ENCODE results near the gene HECA. TPM values are rescaled to one million over a fixed set of nuclear protein-coding genes. Genes with fewer than 3 reads are reported as not detected.
A peak's percentile ranks its signal among the peaks of the same experiment; 100 is the strongest.

The HECA gene
- polyA plus RNA-seq, 3 donors = 2.1 to 28.7 (median 3.3) TPM

DNA sequence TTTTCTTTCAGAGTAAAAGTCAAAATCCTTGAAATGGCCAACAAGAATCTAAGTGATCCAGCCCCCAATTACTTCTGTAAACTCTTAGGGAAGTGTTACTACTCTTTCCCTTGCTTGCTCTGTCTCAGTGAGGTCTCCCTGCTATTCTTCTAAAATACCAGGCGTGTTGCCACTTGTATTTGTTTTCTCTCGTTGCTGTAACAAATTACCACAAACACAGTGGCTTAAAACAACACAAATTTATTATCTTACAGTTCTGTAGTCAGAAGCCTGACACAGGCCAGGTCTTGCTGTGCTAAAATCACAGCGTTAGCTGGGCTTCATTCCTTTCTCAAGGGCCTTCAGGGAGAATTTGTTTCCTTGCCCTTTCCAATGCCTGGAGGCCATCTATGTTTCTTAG, 59.9 kb downstream of the HECA start:
- Histone ChIP-seq H3K4me3 (replicated peaks in 1 of 3; ENCODE audit: low read depth in 2 of 3, low read length in 3 of 3) (no peak overlapping the region), H3K27ac (ENCODE audit: low read depth in 1 of 2, low read length in 2 of 2) (no peak overlapping the region), H3K9ac (ENCODE audit: insufficient read depth, low read length, poor library complexity, severe bottlenecking) (no peak overlapping the region), H3K4me2 (replicated peaks; ENCODE audit: extremely low read depth, low read length, poor library complexity, severe bottlenecking) (no peak overlapping the region), H4K20me1 (ENCODE audit: insufficient read depth, low read length) (no peaks in the 10 kb centered on the region), H3K27me3 (ENCODE audit: control insufficient read depth in 2 of 2, insufficient read depth in 2 of 2, low read length in 2 of 2) (no peaks in the 10 kb centered on the region), H2AFZ (ENCODE audit: insufficient read depth, low read depth, low read length, poor library complexity, severe bottlenecking) (no peak overlapping the region), H3K4me1 (ENCODE audit: control insufficient read depth in 1 of 2, insufficient read depth in 2 of 2, low read length in 2 of 2) (no peaks in the 10 kb centered on the region), H3K9me3 (replicated peaks in 1 of 2; ENCODE audit: control insufficient read depth in 1 of 2, insufficient read depth in 1 of 2, low read length in 2 of 2) (no peaks in the 10 kb centered on the region), H3K79me2 (ENCODE audit: insufficient read depth, low read length) (no peaks in the 10 kb centered on the region), H3K36me3 (replicated peaks in 1 of 2; ENCODE audit: control insufficient read depth in 1 of 2, insufficient read depth in 2 of 2, low read length in 2 of 2) (no peaks in the 10 kb centered on the region)
- Mint-ChIP-seq H3K9me3 (peaks cover 0 to 7% (median 1%) of the 10 kb centered on the region in 7 donors), H3K4me1 (no peaks in the 10 kb centered on the region), H3K27ac (peak overlapping the region in 1 of 7 donors; percentile 28), H3K4me3 (no peak overlapping the region), H3K36me3 (no peaks in the 10 kb centered on the region), H3K27me3 (ENCODE audit: low read depth in 3 of 3) (peaks cover 0 to 2% (median 1%) of the 10 kb centered on the region in 3 donors)
- DNase-seq = no peak
- intact Hi-C loops (cut with micrococcal nuclease) = no loop called here
- WGBS (ENCODE audit: insufficient coverage) = 82% methylated on average over 3 of the region's 3 CpGs
- TF ChIP-seq, protein P1, sequence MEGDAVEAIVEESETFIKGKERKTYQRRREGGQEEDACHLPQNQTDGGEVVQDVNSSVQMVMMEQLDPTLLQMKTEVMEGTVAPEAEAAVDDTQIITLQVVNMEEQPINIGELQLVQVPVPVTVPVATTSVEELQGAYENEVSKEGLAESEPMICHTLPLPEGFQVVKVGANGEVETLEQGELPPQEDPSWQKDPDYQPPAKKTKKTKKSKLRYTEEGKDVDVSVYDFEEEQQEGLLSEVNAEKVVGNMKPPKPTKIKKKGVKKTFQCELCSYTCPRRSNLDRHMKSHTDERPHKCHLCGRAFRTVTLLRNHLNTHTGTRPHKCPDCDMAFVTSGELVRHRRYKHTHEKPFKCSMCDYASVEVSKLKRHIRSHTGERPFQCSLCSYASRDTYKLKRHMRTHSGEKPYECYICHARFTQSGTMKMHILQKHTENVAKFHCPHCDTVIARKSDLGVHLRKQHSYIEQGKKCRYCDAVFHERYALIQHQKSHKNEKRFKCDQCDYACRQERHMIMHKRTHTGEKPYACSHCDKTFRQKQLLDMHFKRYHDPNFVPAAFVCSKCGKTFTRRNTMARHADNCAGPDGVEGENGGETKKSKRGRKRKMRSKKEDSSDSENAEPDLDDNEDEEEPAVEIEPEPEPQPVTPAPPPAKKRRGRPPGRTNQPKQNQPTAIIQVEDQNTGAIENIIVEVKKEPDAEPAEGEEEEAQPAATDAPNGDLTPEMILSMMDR (IDR thresholded peaks at IDR 0.05) = no peak

DNA sequence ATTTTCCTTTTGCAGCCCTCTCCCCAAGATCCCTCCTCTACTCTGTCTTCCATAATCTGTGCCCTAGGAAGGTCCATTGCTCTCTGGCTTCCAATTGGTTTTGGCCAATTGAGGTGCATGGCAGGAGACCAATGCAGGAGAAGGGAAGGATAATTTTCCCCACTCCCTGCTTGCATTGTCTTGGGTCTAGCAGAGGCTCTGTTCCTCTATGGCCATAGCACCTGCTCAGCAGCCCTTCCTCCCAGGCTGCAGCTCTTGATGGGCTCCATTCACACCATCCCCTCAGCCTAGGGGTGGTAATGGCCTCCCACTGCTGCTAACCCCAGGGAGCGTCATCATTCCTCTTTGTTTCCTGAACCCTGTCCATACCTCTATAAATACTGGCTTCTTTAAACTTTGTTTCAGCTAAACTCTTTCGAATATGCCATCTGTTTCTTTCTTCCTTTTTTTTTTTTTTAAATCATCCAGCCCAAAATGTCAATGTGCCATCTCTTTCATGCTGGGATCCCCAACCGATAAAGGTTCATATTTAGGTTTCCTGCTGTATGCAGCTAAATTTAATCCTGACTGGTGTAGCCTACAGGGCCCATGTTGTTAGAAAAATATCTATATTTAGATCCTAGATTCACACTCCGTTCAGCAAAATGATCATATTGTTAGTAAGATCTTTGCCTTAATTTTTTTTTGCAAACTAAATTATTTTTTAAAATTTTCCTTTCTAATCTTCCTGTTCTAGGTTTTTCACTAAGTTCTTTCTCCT, 63.8 kb downstream of the HECA start:
- no peaks in the 10 kb centered on the region for H3K36me3 Mint-ChIP-seq
- Histone ChIP-seq H3K9me3 (replicated peaks in 1 of 2; ENCODE audit: control insufficient read depth in 1 of 2, insufficient read depth in 1 of 2, low read length in 2 of 2) (no peaks in the 10 kb centered on the region), H3K4me3 (replicated peaks in 1 of 3; ENCODE audit: low read depth in 2 of 3, low read length in 3 of 3) (no peak overlapping the region), H3K27ac (ENCODE audit: low read depth in 1 of 2, low read length in 2 of 2) (no peak overlapping the region), H4K20me1 (ENCODE audit: insufficient read depth, low read length) (no peaks in the 10 kb centered on the region), H3K4me1 (ENCODE audit: control insufficient read depth in 1 of 2, insufficient read depth in 2 of 2, low read length in 2 of 2) (no peaks in the 10 kb centered on the region), H3K4me2 (replicated peaks; ENCODE audit: extremely low read depth, low read length, poor library complexity, severe bottlenecking) (no peak overlapping the region), H3K79me2 (ENCODE audit: insufficient read depth, low read length) (no peaks in the 10 kb centered on the region), H3K36me3 (replicated peaks in 1 of 2; ENCODE audit: control insufficient read depth in 1 of 2, insufficient read depth in 2 of 2, low read length in 2 of 2) (no peaks in the 10 kb centered on the region), H3K9ac (ENCODE audit: insufficient read depth, low read length, poor library complexity, severe bottlenecking) (no peak overlapping the region), H2AFZ (ENCODE audit: insufficient read depth, low read depth, low read length, poor library complexity, severe bottlenecking) (no peak overlapping the region), H3K27me3 (ENCODE audit: control insufficient read depth in 2 of 2, insufficient read depth in 2 of 2, low read length in 2 of 2) (no peaks in the 10 kb centered on the region)
- no peak overlapping the region for H3K4me3 Mint-ChIP-seq
- WGBS (ENCODE audit: insufficient coverage) = 63% methylated on average over 2 of the region's 4 CpGs
- H3K27me3 Mint-ChIP-seq (ENCODE audit: low read depth in 3 of 3) = no peaks in the 10 kb centered on the region
- no peak for DNase-seq
- TF ChIP-seq, protein P1 (IDR thresholded peaks at IDR 0.05) = no peak
- no peaks in the 10 kb centered on the region for H3K4me1 Mint-ChIP-seq
- no peak overlapping the region for H3K27ac Mint-ChIP-seq
- peaks cover 1 to 7% (median 2%) of the 10 kb centered on the region in 7 donors for H3K9me3 Mint-ChIP-seq
- intact Hi-C loops (cut with micrococcal nuclease) = no loop called here
